Mesothelial cell of epicardium (in vitro differentiated cells): ENCODE measurements around the gene FSTL3. TPM values are rescaled to one million over a fixed set of nuclear protein-coding genes. Genes with fewer than 3 reads are reported as not detected.

Experiments used
- DNase-seq, 2 experiments: peaks; one replicate each; pipeline ENCODE4 v3.0.0; 2021; ENCODE audit warnings: low spot score in 2 of 2; ENCODE audit not compliant: unreplicated experiment in 2 of 2
- H3K27ac Mint-ChIP-seq: 2 replicates; pipeline ENCODE4 v1.8.0; 2021; ENCODE audit warnings: mixed read lengths
- H3K27me3 Mint-ChIP-seq: 2 replicates; pipeline ENCODE4 v1.8.0; 2021; ENCODE audit warnings: low read depth, mixed read lengths
- H3K36me3 Mint-ChIP-seq: 2 replicates; pipeline ENCODE4 v1.8.0; 2021; ENCODE audit warnings: mixed read lengths
- H3K4me1 Mint-ChIP-seq: 2 replicates; pipeline ENCODE4 v1.8.0; 2021; ENCODE audit warnings: mixed read lengths
- H3K4me3 Mint-ChIP-seq: 2 replicates; pipeline ENCODE4 v1.8.0; 2021; ENCODE audit warnings: mild to moderate bottlenecking, moderate library complexity, mixed read lengths
- H3K9me3 Mint-ChIP-seq: 2 replicates; pipeline ENCODE4 v1.8.0; 2021; ENCODE audit warnings: mixed read lengths
- CTCF ChIP-seq: fragments of 200-600 bp; sonication (generic); IDR thresholded peaks from one replicate; pipeline ENCODE4 v1.5.0; 2021; ENCODE audit warnings: antibody characterized with exemption; ENCODE audit not compliant: unreplicated experiment
- total RNA-seq: library from RNA; stranded (reverse); gene quantifications from 3 replicates; pipeline ENCODE4 v1.2.1, GENCODE V29; 2021

FSTL3 gene
- total RNA-seq, 1 donor from 2014 or later = 64.6 TPM

GRCh38 chr19:703329-703650 lies 27.1 kb downstream of the FSTL3 start:
- TF ChIP-seq CTCF = no peak
- Mint-ChIP-seq H3K9me3 (peaks cover 3% of the 10 kb centered on the region), H3K27ac (no peak overlapping the region), H3K4me3 (peak overlapping the region; percentile 28), H3K36me3 (no peaks in the 10 kb centered on the region), H3K4me1 (peaks cover 3% of the 10 kb centered on the region), H3K27me3 (peaks cover 13% of the 10 kb centered on the region)
- no peak for DNase-seq

GRCh38 chr19:703651-704446 lies 27.7 kb downstream of the FSTL3 start:
- no peaks in the 10 kb centered on the region for H3K36me3 Mint-ChIP-seq
- H3K9me3 Mint-ChIP-seq = peaks cover 3% of the 10 kb centered on the region
- H3K4me3 Mint-ChIP-seq = no peak overlapping the region
- no peak overlapping the region for H3K27ac Mint-ChIP-seq
- H3K27me3 Mint-ChIP-seq = peaks cover 13% of the 10 kb centered on the region
- no peak for TF ChIP-seq CTCF
- peaks cover 3% of the 10 kb centered on the region for H3K4me1 Mint-ChIP-seq
- no peak for DNase-seq

GRCh38 chr19:704447-704741 lies 28.2 kb downstream of the FSTL3 start:
- peaks cover 3% of the 10 kb centered on the region for H3K4me1 Mint-ChIP-seq
- H3K27ac Mint-ChIP-seq = no peak overlapping the region
- no peak for TF ChIP-seq CTCF
- peaks cover 3% of the 10 kb centered on the region for H3K9me3 Mint-ChIP-seq
- H3K36me3 Mint-ChIP-seq = no peaks in the 10 kb centered on the region
- peaks cover 13% of the 10 kb centered on the region for H3K27me3 Mint-ChIP-seq
- H3K4me3 Mint-ChIP-seq = no peak overlapping the region
- DNase-seq = no peak

GRCh38 chr19:708154-709143 lies 32.3 kb downstream of the FSTL3 start, which contains the start of gene PALM:
PALM (plus strand) TSS chr19:708935; CDS start chr19:709147, 212 bp downstream.
- no peaks in the 10 kb centered on the region for H3K36me3 Mint-ChIP-seq
- peaks cover 3% of the 10 kb centered on the region for H3K9me3 Mint-ChIP-seq
- H3K27me3 Mint-ChIP-seq = peaks cover 3% of the 10 kb centered on the region
- H3K4me3 Mint-ChIP-seq = peak within 1 kb of the TSS; percentile 66
- no peak for TF ChIP-seq CTCF
- peak within 1 kb of the TSS; percentile 31 for H3K27ac Mint-ChIP-seq
- peaks cover 11% of the 10 kb centered on the region for H3K4me1 Mint-ChIP-seq
- DNase-seq = peak in 1 of 2 experiments; percentile 60

GRCh38 chr19:709196-709964 lies 33.2 kb downstream of the FSTL3 start:
- TF ChIP-seq CTCF = no peak
- Mint-ChIP-seq H3K9me3 (peaks cover 3% of the 10 kb centered on the region), H3K36me3 (no peaks in the 10 kb centered on the region), H3K4me3 (peak overlapping the region; percentile 66), H3K27ac (no peak overlapping the region), H3K4me1 (peaks cover 11% of the 10 kb centered on the region), H3K27me3 (peaks cover 3% of the 10 kb centered on the region)
- no peak for DNase-seq
